HPDE6-E6E7 (cell line): Measurements from ENCODE around the gene PAGE3.

Experiments used
- DNase-seq: peaks from one replicate; pipeline ENCODE4 v3.0.0; 2011; ENCODE audit warnings: missing footprints; ENCODE audit errors: extremely low spot score

PAGE3 gene, protein sequence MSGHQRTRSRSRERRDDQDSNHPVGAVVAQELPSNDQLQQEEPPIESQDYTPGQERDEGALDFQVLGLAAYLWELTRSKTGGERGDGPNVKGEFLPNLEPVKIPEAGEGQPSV

DNA sequence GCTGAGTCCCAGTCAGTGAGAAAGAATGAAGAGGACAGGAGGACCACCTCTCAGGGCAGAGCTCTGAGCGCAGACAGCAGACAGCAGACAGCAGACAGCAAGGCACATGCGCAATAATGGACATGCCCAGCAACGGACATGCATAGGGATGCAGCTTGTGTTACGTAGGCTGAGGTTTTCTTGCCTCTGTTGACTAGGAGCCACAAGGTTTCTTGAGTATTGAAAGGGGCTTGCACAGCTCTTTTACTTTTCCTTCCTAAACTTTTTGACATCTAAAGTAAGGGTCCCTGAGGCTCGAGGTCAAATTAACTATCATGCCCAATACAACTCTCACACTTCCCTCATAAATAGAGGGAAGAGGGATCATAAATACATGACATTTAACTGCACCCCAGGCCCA, at the start of gene PAGE3:
TSS of gene PAGE3 (minus strand) at position 101 of the 400 bp plus-strand sequence. CDS start 1,013 bp downstream, outside the sequence.
- DNase-seq: no peak

DNA sequence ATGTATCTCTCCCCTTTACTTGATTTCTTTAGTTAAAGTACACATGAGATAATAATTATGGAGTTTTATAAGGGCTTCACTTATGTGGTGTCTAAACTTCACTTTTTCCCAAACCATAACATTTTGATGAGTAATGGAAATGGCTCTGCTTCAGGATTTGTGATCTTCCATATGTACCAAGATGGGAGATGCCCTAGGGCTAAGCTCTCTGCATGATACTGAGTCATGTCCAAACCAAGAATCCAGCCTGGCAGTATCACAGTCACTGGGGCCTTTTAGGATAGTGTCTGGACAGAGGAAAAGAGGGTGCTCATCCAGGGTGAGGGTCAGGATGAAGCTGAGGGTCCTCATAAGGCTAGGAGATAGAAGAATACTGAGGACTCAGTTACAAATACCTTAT, 47.9 kb upstream of the PAGE3 start:
- DNase-seq: no peak

DNA sequence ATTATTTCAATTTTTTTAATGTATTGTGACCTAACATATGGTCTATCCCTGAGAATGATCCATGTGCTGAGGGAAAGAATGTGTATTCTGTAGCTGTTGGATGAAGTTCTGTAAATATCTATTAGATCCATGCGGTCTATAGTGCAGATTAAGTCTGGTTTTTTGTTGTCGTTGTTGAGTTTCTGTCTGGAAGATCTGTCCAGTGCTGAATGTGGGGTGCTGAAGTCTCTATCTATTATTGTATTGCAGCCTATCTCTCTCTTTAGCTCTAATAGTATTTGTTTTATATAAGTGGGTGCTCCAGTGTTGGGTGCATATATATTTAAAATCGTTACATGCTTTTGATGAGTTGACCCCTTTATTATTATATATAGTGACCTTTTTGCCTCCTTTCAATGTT, 26.2 kb upstream of the PAGE3 start:
- DNase-seq: no peak

DNA sequence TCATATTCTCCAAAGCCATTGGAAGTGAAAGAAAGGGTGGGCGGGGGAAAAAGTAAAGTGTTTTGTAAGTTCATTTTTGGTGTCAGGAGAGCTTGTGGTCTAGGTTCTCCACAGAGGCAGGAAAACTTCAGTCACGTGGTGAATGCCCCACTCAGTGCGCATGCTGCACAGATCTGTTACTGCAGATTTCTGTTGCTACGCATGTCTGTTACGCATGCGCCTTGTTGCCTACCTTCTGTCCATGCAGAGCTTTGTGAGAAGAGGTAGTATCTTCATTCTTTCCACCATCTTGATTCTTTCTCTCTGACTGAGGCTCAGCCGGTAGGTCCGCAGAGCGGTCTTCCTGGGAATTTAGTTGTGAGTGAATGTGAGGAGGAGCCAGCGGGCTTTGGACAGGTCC, 15.1 kb upstream of the PAGE3 start:
- no peak for DNase-seq

DNA sequence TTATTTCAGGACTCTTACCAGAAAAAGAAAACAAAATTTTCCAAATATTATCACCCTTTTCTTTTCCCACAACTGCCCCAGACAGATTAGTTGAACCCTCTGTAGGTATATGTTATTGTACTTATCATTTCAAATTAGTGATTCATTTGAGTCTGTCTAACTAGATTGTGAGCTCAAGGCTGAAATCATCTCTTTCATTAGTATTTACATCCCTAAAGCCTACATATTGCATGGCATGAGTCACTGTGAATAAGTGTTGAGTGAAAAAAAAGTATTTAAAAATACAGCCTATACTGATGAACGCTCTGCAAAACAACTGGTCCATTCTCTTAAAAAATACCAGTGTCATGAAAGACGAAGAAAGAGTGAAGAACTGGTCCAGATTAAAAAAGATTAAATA, 3.9 kb downstream of the PAGE3 start:
- DNase-seq: no peak

DNA sequence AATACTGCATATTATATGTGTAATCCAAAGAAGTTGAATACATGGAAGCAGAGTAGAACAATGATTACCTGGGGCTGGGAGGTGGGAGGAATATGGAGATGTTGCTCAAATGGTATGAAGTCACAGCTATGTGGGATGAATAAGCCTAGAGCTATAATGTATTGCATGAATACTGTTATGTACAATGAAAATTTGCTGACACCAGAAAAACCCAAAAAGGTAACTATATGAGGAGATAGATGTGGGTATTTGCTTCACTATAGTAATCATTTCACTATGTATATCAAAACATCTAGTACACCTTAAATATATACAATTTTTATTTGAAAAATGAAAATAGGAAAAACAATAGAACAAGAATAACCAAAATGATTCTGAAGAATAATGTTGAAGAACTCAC, 11.2 kb downstream of the PAGE3 start:
- DNase-seq: no peak

DNA sequence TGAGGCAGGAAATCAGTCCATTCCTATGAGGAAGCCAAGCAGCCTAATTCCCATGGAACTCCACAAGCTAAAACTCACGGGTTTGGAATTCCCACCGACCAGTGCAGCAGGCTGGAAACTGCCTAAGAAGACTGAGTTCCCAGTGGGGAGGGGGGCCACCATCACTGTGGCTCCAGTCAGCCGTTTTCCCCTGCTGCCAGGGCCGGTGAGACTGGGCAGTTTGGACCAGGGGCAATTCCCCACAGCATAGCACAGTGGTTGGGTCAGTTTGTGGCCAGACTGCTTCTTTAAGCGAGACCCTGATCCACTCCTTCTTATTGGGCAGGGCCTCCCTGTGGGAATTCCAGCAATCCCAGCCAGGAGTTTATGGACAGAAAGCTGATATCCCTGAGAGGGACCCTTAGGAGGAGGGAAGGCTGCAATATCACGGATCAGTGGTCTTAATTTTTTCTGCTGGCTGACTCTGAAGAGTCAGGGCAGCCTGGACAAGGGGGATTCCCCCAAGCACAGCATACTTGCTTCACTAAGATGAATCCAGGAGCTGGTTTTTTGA, 23.9 kb downstream of the PAGE3 start:
- DNase-seq: no peak

DNA sequence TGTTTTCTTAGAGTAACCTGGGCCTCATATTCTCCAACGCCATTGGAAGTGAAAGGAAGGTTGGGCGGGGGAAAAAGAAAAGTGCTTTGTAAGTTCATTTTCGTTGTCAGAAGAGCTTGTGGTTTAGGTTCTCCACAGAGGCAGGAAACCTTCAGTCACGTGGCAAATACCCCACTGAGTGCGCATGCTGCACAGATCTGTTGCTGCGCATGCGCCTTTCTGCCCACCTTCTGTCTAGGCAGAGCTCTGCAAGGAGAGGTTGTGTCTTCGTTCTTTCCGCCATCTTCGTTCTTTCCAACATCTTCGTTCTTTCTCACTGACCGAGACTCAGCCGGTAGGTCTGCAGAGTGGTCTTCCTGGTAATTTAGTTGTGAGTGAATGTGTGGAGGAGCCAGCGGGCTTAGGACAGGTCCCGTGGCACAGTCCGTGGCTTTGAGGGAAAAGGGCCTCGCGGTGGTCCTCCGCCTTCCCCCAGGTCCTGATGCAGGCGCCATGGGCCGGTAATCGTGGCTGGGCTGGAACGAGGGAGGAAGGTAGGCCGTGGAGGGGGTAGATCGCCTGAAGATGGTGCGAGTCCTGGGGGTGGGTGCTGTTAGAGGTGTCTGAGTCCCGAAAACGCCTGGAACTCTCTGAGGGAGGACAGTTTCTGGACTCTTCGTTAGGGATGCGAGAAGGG, 44.5 kb downstream of the PAGE3 start, which contains the start of gene PAGE5:
TSS of gene PAGE5 (plus strand) at position 228 of the 676 bp plus-strand sequence. CDS start 1,037 bp downstream, outside the sequence.
- DNase-seq: no peak

DNA sequence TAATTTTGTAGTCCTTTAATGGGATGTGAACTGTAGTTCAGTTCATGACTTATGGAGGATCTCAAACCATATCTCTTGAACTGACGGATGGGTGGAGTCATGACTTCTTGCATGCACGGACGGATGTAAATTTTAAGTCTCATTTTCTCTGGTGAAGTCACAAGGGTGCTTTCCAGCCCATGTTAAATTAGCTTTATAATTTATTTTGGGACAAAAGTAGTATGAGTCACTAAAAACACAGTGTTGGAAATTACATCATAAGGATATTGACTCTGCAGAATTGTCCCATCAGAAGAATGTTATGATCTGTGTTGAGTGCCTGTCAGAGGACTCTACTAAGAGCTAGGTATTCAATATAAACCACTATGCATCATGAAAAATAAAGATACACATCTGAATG, 51.3 kb downstream of the PAGE3 start:
- DNase-seq: no peak

DNA sequence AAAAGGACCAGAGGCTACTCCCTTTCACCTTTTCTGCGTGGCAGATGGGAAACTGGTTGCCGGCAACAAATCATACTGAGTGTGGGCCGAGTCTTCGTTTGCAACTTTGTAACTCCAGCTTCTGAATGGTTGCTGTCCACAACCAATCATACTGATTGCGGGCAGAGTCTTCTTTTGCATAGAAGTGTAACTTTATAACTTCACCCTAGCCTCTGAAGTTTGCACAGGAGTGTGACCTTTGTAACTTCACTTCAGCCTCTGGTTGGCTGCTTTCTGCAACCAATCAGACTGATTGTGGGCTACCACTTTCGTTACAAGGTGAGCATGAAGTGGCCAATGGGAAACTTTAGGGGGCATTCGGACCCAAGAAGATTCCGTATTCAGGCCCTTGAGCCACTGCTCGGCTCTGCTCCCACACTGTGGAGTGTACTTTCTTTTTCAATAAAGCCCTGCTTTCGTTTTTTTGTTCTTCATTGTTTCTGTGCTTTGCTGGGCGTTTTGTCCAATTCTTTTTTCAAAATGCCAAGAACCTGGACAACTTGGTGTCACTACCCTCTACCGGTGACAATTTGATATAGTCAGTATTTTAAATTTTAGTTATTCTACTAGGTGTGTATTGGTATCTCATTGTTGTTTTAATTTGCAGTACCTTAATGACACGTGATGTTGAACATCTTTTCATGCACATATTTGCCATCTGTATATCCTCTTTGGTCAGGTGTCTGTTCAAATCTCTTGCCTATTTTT, 53.6 kb downstream of the PAGE3 start:
- no peak for DNase-seq
